Activated CD4-positive, CD25-positive, alpha-beta regulatory T cell treated with anti-CD3 and anti-CD28 coated beads, Interleukin-2, amount 50 U/mL, for 72 hours (primary cell): ENCODE results near the gene MIP.
"Not testable (repeated sequence)": the region's sequence is repeated elsewhere in the genome, so short reads cannot be mapped to it uniquely, and the experiment has no call there.

ENCODE experiments used
- DNase-seq: peaks from one replicate; pipeline ENCODE4 v3.0.0; 2021

The MIP gene

GRCh38 chr12:56401612-56402011 is 52.8 kb downstream of the MIP start:
- not testable (repeated sequence) for DNase-seq

GRCh38 chr12:56401125-56401524 is 53.3 kb downstream of the MIP start:
- not testable (repeated sequence) for DNase-seq
